ENCODE results near the gene PIWIL1.

DNA sequence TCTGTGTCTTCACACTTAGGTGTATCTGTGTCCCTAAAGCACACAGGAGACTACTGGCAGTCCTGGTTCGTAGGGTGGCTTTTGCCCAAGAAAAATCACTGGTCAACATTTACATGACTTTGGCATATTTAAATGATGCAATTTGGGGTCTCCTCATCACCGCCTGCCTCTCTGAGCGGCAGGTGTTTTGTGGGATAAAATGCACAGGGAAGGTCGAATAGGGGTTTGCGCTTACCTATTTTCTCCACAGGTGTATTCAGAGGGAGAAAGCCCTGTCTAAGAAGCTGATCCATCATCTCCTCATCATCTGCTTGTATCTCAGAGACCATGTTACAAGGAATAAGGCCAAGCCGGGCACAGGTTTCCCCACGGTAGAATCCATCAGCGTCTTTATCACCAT is 74.7 kb downstream of the PIWIL1 start:
- TF ChIP-seq POLR2AphosphoS5 (IDR thresholded peaks at IDR 0.05) (no peak), CTCF (IDR thresholded peaks at IDR 0.05 in 8 of 11, conservative IDR thresholded peaks at IDR 0.05 in 3 of 11) (no peak), POLR2A (IDR thresholded peaks at IDR 0.05) (no peak)

Data from spleen (tissue), 7 donors.